Measurements from ENCODE around the gene GRID2. TPM values are rescaled to one million over a fixed set of nuclear protein-coding genes. Genes with fewer than 3 reads are reported as not detected.

The GRID2 gene
- total and polyA plus RNA-seq, 4 donors = under 0.01 to 0.02 TPM; not detected in 2

- DNase-seq (ENCODE audit: low spot score) = no peak
- Histone ChIP-seq H3K27ac (ENCODE audit: low read depth in 1 of 2, low read length in 2 of 2) (no peak overlapping the region), H3K4me3 (ENCODE audit: low read depth in 1 of 3, low read length in 3 of 3) (no peak overlapping the region), H3K9me3 (ENCODE audit: control insufficient read depth in 4 of 4, low read length in 3 of 4) (no peaks in the 10 kb centered on the region), H3K4me1 (ENCODE audit: control insufficient read depth in 4 of 4, insufficient read depth in 4 of 4, low read length in 3 of 4) (no peaks in the 10 kb centered on the region), H3K9ac (ENCODE audit: low read depth in 1 of 2, low read length in 2 of 2) (no peak overlapping the region), H3K36me3 (ENCODE audit: control insufficient read depth in 4 of 4, insufficient read depth in 3 of 4, low read depth in 1 of 4, low read length in 3 of 4) (no peaks in the 10 kb centered on the region), H3K27me3 (ENCODE audit: control insufficient read depth in 4 of 4, insufficient read depth in 4 of 4, low read length in 3 of 4) (no peaks in the 10 kb centered on the region)
- no peak for TF ChIP-seq SP1 (IDR thresholded peaks at IDR 0.05)
- no peak for TF ChIP-seq REST (IDR thresholded peaks at IDR 0.05)
- no peak for TF ChIP-seq HNF4A (conservative IDR thresholded peaks at IDR 0.05)
- no peak for TF ChIP-seq MAX (IDR thresholded peaks at IDR 0.05)
- no peak for TF ChIP-seq YY1 (IDR thresholded peaks at IDR 0.05)
- no peak for TF ChIP-seq GABPA (IDR thresholded peaks at IDR 0.05 in 1 of 2, conservative IDR thresholded peaks at IDR 0.05 in 1 of 2)
- TF ChIP-seq NR2F2 (IDR thresholded peaks at IDR 0.05) = no peak
- WGBS = 84% methylated on average over 3 of the region's 3 CpGs
Observed at GRCh38 chr4:92952897-92953296, 649.1 kb downstream of the GRID2 start.

GRCh38 chr4:92953462-92953861 lies 649.7 kb downstream of the GRID2 start:
- H3K9ac ChIP-seq (ENCODE audit: low read depth in 1 of 2, low read length in 2 of 2) = no peak overlapping the region
- H3K36me3 ChIP-seq (ENCODE audit: control insufficient read depth in 4 of 4, insufficient read depth in 3 of 4, low read depth in 1 of 4, low read length in 3 of 4) = no peaks in the 10 kb centered on the region
- WGBS = 88% methylated on average over 3 of the region's 3 CpGs
- H3K4me3 ChIP-seq (ENCODE audit: low read depth in 1 of 3, low read length in 3 of 3) = no peak overlapping the region
- DNase-seq (ENCODE audit: low spot score) = no peak
- H3K27me3 ChIP-seq (ENCODE audit: control insufficient read depth in 4 of 4, insufficient read depth in 4 of 4, low read length in 3 of 4) = no peaks in the 10 kb centered on the region
- H3K27ac ChIP-seq (ENCODE audit: low read depth in 1 of 2, low read length in 2 of 2) = no peak overlapping the region
- H3K9me3 ChIP-seq (ENCODE audit: control insufficient read depth in 4 of 4, low read length in 3 of 4) = no peaks in the 10 kb centered on the region
- H3K4me1 ChIP-seq (ENCODE audit: control insufficient read depth in 4 of 4, insufficient read depth in 4 of 4, low read length in 3 of 4) = no peaks in the 10 kb centered on the region
- TF ChIP-seq FOXA1 (IDR thresholded peaks at IDR 0.05) = no peak
- TF ChIP-seq EGR1 (IDR thresholded peaks at IDR 0.05; ENCODE audit: low read depth in 2 of 2) = no peak

GRCh38 chr4:92961881-92962280 lies 658.1 kb downstream of the GRID2 start:
- Histone ChIP-seq H3K27ac (ENCODE audit: low read depth in 1 of 2, low read length in 2 of 2) (no peak overlapping the region), H3K27me3 (ENCODE audit: control insufficient read depth in 4 of 4, insufficient read depth in 4 of 4, low read length in 3 of 4) (no peaks in the 10 kb centered on the region), H3K4me1 (ENCODE audit: control insufficient read depth in 4 of 4, insufficient read depth in 4 of 4, low read length in 3 of 4) (no peaks in the 10 kb centered on the region), H3K4me3 (ENCODE audit: low read depth in 1 of 3, low read length in 3 of 3) (no peak overlapping the region), H3K9ac (ENCODE audit: low read depth in 1 of 2, low read length in 2 of 2) (no peak overlapping the region), H3K36me3 (ENCODE audit: control insufficient read depth in 4 of 4, insufficient read depth in 3 of 4, low read depth in 1 of 4, low read length in 3 of 4) (no peaks in the 10 kb centered on the region), H3K9me3 (ENCODE audit: control insufficient read depth in 4 of 4, low read length in 3 of 4) (no peaks in the 10 kb centered on the region)
- no peak for TF ChIP-seq ATF3 (IDR thresholded peaks at IDR 0.05)
- no peak for TF ChIP-seq FOXA2 (IDR thresholded peaks at IDR 0.05)
- no peak for TF ChIP-seq SP1 (IDR thresholded peaks at IDR 0.05)
- no peak for TF ChIP-seq CTCF (IDR thresholded peaks at IDR 0.05; ENCODE audit: low read depth, low read length, missing input control)
- no peak for TF ChIP-seq HNF4G (IDR thresholded peaks at IDR 0.05)
- TF ChIP-seq YY1 (IDR thresholded peaks at IDR 0.05) = no peak
- no peak for TF ChIP-seq RXRA (IDR thresholded peaks at IDR 0.05)
- DNase-seq (ENCODE audit: low spot score) = no peak
- WGBS = 95% methylated on average over 2 of the region's 2 CpGs

Data from liver (tissue), 9 donors.